H1 (cell line): ENCODE measurements around the gene GABRD. TPM values are rescaled to one million over a fixed set of nuclear protein-coding genes. Genes with fewer than 3 reads are reported as not detected.

ENCODE experiments used
- CHD7 ChIP-seq: fragments of 300-600 bp; sonication (generic); IDR thresholded peaks from 2 replicates; pipeline ENCODE4 v1.7.1; 2012; ENCODE audit warnings: low read length, moderate library complexity, mild to moderate bottlenecking, inconsistent platforms; ENCODE audit not compliant: insufficient replicate concordance
- KDM4A ChIP-seq: IDR thresholded peaks from one replicate; pipeline ENCODE4 v1.7.1; 2012; ENCODE audit warnings: low read depth, mild to moderate bottlenecking, moderate library complexity, low read length, inconsistent platforms; ENCODE audit not compliant: severe bottlenecking
- MAX ChIP-seq: IDR thresholded peaks from 2 replicates; pipeline ENCODE4 v1.6.1; 2012; ENCODE audit warnings: inconsistent platforms
- NANOG ChIP-seq: IDR thresholded peaks from 2 replicates; pipeline ENCODE4 v1.6.1; 2011; ENCODE audit warnings: low read length, low read depth, mild to moderate bottlenecking, inconsistent platforms; ENCODE audit not compliant: insufficient read depth, poor library complexity, severe bottlenecking
- SRF ChIP-seq: IDR thresholded peaks from 2 replicates; pipeline ENCODE4 v1.6.1; 2011; ENCODE audit warnings: mild to moderate bottlenecking, low read depth, low read length, moderate library complexity
- polyA plus RNA-seq, 7 experiments: library from polyadenylated mRNA; depleted of rRNA in 3 of 7; stranded (reverse) in 5 of 7; unstranded in 2 of 7; fragments of >200 nt in 5 of 7; fragments of 200-250 nt in 2 of 7; gene quantifications; 1 replicate in 5 of 7; 2 replicates in 1 of 7; 4 replicates in 1 of 7; pipeline versions ENCODE4 v1.2.1 to v1.2.3, GENCODE V29; 2011 to 2013; ENCODE audit warnings: missing spikeins in 2 of 7, mixed read lengths in 2 of 7
- total RNA-seq: library from RNA; stranded (reverse); fragmentation: NEBNext Ultra II Directional; extraction: Animal tissue kit (Norgen Biotek cat#: 25700); gene quantifications from 2 replicates; pipeline ENCODE4 v1.2.1, GENCODE V29; 2021

Gene GABRD
- total and polyA plus RNA-seq, 2 of the 8 experiments (the other 6 are each of a cell fraction or from before 2014, with no cell fraction given) = 1.8 to 3.0 TPM

GRCh38 chr1:1987142-1987510, 32.0 kb upstream of the GABRD start (continued):
- no peak for TF ChIP-seq CHD7
- no peak for TF ChIP-seq NANOG
- TF ChIP-seq MAX = no peak
- no peak for TF ChIP-seq KDM4A
- no peak for TF ChIP-seq SRF
